Measurements from ENCODE around the gene TACO1. TPM values are rescaled to one million over a fixed set of nuclear protein-coding genes. Genes with fewer than 3 reads are reported as not detected.

TACO1 gene
- total and polyA plus RNA-seq, 9 of the 15 experiments (the other 6 are each of a cell fraction or from before 2014, with no cell fraction given) = 10.3 to 41.6 (median 30.9) TPM

GRCh38 chr17:63649813-63650212, 49.1 kb downstream of the TACO1 start:
- Histone ChIP-seq H3K36me3 (ENCODE audit: control insufficient read depth, insufficient read depth, low read length) (peaks cover 24% of the 10 kb centered on the region; the same call in 2 of the 3 replicates), H3K9me1 (ENCODE audit: control insufficient read depth, insufficient read depth, low read length) (no peaks in the 10 kb centered on the region), H3K27ac (ENCODE audit: extremely low read depth, low read depth, low read length) (no peak overlapping the region), H3K79me2 (ENCODE audit: control insufficient read depth, insufficient read depth, low read length) (no peaks in the 10 kb centered on the region), H3K4me2 (ENCODE audit: insufficient read depth, low read length) (no peak overlapping the region), H3K9ac (ENCODE audit: insufficient read depth in 1 of 2, low read depth in 2 of 2, low read length in 2 of 2) (no peak overlapping the region), H4K20me1 (replicated peaks; ENCODE audit: control insufficient read depth, insufficient read depth, low read length) (no peaks in the 10 kb centered on the region), H3K9me3 (replicated peaks; ENCODE audit: control insufficient read depth, insufficient read depth, low read depth, low read length) (no peaks in the 10 kb centered on the region), H3K4me3 (no peak overlapping the region), H3K27me3 (ENCODE audit: control insufficient read depth in 2 of 2, insufficient read depth in 2 of 2, low read length in 2 of 2) (no peaks in the 10 kb centered on the region), H3K4me1 (replicated peaks in 1 of 2; ENCODE audit: control insufficient read depth in 2 of 2, insufficient read depth in 2 of 2, low read length in 2 of 2) (no peaks in the 10 kb centered on the region), H2AFZ (ENCODE audit: low read depth, low read length) (no peak overlapping the region)
- in situ Hi-C loops (cut with MboI) = no loop called here
- TF ChIP-seq CHD2 (IDR thresholded peaks at IDR 0.05; ENCODE audit: low read depth, low read length) = no peak
- TF ChIP-seq STAT5A (IDR thresholded peaks at IDR 0.05; ENCODE audit: borderline replicate concordance, low read length) = no peak
- TF ChIP-seq, protein P1, sequence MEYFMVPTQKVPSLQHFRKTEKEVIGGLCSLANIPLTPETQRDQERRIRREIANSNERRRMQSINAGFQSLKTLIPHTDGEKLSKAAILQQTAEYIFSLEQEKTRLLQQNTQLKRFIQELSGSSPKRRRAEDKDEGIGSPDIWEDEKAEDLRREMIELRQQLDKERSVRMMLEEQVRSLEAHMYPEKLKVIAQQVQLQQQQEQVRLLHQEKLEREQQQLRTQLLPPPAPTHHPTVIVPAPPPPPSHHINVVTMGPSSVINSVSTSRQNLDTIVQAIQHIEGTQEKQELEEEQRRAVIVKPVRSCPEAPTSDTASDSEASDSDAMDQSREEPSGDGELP (CRISPR knock-in tag; IDR thresholded peaks at IDR 0.05; ENCODE audit: borderline replicate concordance) = no peak
- TF ChIP-seq SMAD4 (CRISPR knock-in tag; conservative IDR thresholded peaks at IDR 0.05) = no peak
- no peak for TF ChIP-seq SAFB (IDR thresholded peaks at IDR 0.05; ENCODE audit: borderline replicate concordance, low read depth, low read length)
- no peak for TF ChIP-seq MYBL2 (IDR thresholded peaks at IDR 0.05; ENCODE audit: low read depth)
- TF ChIP-seq MYBL2 (CRISPR knock-in tag; IDR thresholded peaks at IDR 0.05; ENCODE audit: borderline replicate concordance) = no peak
- no TSS peak for BruUV-seq (replicated peaks)
- DNase-seq (ENCODE audit: extremely low read depth in 1 of 4, low spot score in 3 of 4) (no peak), FAIRE-seq (no peak), ATAC-seq (no peak)
- intact Hi-C loops (cut with micrococcal nuclease) = no loop called here
- CTCF ChIA-PET (ENCODE audit: low intra/inter-chr PET ratio) = no interaction called here
- WGBS (ENCODE audit: insufficient coverage, low coverage, missing lambda C conversion rate) = 64% methylated on average over 1 of the region's 1 CpG
- POLR2A ChIA-PET = no interaction called here

Data from K562 (cell line).